DMS53 treated with DMSO at 0.1 percent for 48 hours (cell line): ENCODE data around the gene ADGRL4.
"Not testable (repeated sequence)": the region's sequence is repeated elsewhere in the genome, so short reads cannot be mapped to it uniquely, and the experiment has no call there.

ENCODE experiments used
- DNase-seq: peaks from one replicate; lab custom pipeline; 2025; ENCODE audit not compliant: unreplicated experiment; lab: John Stamatoyannopoulos, UW

The ADGRL4 gene

GRCh38 chr1:78918157-78918556 is 88.4 kb downstream of the ADGRL4 start:
- DNase-seq, result no peak

GRCh38 chr1:78916986-78917385 is 89.5 kb downstream of the ADGRL4 start:
- DNase-seq, result no peak

DNA sequence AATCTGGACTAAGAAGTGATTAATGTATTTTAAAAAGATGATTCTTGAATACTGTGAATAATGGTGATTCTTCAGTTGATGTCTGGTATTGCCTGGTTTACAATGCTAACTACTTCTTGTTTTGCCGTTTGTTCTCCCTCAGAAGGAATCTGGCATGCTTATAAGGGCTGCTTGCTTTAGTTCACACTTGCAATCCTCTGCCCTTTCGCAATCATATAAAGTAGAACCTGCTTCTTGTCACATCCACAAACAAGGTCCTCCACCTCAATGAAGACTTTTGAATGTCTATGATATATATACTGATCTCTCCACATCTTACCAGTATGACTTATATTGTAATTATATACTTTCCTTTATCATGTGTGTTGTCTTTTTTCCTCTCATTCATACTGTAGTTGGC is 92.6 kb downstream of the ADGRL4 start:
- DNase-seq, result no peak

DNA sequence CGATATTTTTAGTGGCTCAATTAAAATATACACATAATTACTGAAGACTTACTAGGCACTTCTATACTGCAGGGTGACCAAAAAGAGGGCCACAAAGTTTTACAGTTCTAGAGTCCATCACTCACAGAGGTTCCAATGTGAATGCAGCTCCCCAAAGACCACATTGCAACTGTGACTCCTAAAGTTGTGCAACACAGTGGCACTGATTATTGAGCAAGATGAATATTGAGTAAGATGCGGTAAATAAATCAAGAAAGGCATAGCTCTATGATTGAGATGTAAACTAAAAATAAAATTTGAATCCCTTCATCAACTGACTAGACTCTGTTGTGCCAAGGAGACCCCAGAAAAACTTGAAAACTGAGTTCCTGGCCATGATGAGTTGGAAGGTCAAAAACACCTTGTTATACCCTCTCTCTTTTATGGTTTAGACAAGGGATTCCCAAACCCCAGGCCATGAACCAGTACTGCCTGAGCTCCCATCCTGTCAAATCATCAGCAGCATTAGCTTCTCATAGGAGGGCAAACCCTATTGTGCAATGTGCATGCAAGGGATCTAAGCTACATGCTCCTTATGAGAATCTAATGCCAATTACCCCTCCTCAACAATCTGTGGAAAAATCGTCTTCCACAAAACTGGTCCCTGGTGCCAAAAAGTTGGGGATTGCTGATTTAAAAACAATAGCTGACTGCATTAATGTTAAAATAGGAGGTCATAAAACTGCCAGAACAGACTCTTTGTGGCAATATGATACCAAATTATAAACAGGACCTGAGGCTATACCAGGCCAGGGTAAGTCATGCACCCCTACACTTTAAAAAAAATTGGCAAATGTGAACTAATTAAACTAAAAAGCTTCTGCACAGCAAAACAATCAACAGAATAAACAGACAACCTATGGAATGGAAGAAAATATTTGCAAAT is 94.3 kb downstream of the ADGRL4 start:
- no peak for DNase-seq

- no peak for DNase-seq
Measured at GRCh38 chr1:78902641-78903040, 103.9 kb downstream of the ADGRL4 start.

DNA sequence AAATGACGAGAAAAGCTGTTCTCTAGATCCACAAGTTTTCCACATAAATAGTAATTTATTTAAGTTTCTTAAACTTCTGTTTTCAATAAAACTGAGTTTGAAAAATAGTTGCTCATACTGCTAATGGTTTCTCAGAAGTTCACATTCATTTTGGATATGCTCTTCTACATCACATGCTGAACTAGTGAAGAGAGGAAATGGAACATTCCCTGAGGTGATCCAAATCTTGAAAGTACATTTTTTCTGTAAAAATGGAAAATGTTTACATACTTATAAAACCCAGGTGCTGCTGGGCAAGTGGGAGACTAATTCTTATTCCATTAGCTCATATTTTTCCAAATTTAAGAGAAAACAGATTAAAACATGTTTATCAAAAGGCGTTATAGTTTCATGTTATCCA is 111.7 kb downstream of the ADGRL4 start:
- DNase-seq, result no peak

DNA sequence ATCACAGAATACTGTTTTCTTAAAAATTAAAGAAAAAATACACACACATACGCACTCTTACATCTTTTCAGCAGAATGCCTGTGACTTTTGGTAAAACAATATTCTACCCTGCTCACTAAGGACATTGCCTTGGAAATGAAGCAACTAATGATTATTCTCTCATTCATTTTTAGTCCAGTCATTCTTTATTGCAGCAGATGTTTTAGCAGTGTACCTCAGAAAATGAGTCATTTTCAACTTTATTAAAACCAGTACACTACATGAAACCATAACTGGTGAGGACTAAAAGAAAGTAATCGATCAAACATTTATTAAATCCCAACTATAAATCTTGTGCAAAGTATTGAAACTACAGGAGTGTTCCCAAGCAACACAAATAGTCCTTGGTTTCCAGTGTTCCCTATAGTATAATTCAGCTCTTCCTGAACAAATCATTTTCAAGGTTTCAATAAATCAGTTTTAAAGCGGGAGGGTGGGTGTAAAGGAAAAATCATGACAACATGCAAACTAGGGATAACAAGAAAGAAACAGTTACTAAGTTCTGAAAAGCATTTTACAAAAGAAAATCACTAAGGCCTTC is 114.2 kb downstream of the ADGRL4 start:
- DNase-seq, result no peak

DNA sequence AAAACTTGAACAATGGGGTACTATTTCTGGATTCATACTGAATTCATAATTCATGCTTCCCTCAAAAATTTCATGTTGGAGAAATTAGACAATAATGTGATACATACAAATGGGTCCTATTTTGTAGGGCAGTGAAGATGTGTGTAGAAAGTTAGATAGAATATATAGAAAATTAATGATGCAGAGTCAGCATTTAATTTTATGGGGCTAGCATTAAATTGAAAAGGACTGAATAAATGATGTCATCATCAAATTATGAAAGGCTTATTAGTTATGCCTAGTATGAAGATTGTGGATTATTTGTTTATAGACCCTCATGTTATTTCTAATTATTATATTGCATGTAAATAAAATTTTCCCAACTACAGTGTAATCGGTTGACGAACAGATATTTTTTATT is 119.1 kb downstream of the ADGRL4 start:
- no peak for DNase-seq

- no peak for DNase-seq
Measured at GRCh38 chr1:78884685-78885452, 121.7 kb downstream of the ADGRL4 start.

GRCh38 chr1:78880223-78880622 is 126.3 kb downstream of the ADGRL4 start:
- no peak for DNase-seq

DNA sequence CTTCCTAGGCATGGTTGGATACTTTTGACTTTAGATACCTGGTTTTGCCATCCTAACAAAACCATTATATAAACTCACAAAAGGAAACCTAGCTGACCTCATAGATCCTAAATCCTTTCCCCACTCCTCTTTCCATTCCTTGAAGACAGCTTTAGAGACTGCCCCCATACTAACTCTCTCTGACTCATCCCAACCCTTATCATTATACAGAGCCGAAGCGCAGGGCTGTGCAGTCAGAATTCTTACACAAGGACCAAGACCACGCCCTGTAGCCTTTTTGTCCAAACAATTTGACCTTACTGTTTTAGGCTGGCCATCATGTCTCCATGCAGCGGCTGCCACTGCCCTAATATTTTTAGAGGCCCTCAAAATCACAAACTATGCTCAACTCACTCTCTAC is 130.5 kb downstream of the ADGRL4 start:
- not testable (repeated sequence) for DNase-seq

GRCh38 chr1:78872801-78873200 is 133.7 kb downstream of the ADGRL4 start:
- DNase-seq, result not testable (repeated sequence)

GRCh38 chr1:78871249-78871648 is 135.3 kb downstream of the ADGRL4 start:
- DNase-seq, result no peak

- DNase-seq, result no peak
Measured at GRCh38 chr1:78869136-78869535, 137.4 kb downstream of the ADGRL4 start.

- no peak for DNase-seq
Measured at GRCh38 chr1:78864175-78864574, 142.4 kb downstream of the ADGRL4 start.

DNA sequence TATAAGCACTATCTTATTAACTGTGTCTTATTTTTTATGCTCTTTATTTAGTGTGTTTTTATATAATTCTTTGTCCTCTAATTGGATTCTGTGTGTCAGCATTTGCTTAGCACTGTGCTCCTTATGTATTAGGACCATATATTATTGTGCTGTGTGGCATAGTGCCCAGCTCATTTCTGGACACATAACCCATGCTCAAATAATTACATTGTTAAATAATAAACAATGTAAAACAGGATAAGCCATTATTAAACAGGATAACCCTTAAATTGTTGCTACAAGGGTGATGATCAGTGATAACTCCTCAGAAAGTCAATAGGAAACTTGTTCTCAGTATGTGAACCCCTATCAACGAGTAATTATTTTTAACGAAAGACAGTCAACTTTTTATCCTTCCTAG is 150.4 kb downstream of the ADGRL4 start:
- no peak for DNase-seq

- DNase-seq, result no peak
Measured at GRCh38 chr1:78855258-78855657, 151.3 kb downstream of the ADGRL4 start.

- no peak for DNase-seq
Measured at GRCh38 chr1:78854556-78854955, 152.0 kb downstream of the ADGRL4 start.

DNA sequence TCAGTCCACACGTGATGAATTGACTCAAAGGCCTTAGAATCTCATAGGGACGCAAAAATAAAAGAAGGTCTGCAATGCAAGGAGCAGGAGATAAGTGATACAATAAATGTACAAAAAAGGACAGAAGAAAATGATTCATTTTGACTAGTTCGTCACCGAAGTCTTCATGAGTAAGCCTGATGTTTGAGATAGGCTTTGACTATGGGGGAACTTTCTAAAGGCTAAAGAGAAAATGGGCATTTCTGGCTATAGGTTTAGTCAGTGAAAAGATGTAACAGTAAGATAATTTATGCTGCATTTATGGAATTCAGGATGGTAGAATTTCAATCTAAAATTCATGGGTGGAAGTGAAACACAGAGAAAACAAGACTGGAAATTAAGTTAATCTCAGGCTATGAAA is 163.0 kb downstream of the ADGRL4 start:
- DNase-seq, result no peak

DNA sequence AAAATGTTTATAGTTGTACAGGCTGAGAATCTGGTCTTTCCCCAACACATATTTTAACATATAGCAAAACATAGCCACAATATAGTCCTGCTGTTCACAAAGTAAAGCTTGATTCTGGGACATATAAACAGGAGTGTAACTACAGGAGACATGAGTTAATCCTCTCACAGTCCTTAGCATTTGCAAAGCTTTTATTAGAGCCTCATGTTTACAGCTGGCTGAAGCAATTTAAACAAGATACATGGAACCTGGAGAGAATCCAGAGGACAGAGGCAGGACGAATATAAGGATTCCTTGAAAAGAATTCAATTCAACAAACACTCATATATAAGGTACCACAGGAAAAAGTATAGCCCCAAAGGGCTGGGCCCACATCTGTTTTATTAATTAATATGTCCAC is 163.4 kb downstream of the ADGRL4 start:
- no peak for DNase-seq

GRCh38 chr1:78840453-78841271 is 165.9 kb downstream of the ADGRL4 start:
- DNase-seq, result no peak
